Measurements from ENCODE around the gene TRIM38.
"Not testable (repeated sequence)": the region's sequence is repeated elsewhere in the genome, so short reads cannot be mapped to it uniquely, and the experiment has no call there.

Gene TRIM38

GRCh38 chr6:25998379-25998778 lies 35.8 kb downstream of the TRIM38 start:
- no peak for FAIRE-seq
- TF ChIP-seq POLR2AphosphoS5 (IDR thresholded peaks at IDR 0.05; ENCODE audit: low read depth, low read length) (no peak), TAF1 (IDR thresholded peaks at IDR 0.05; ENCODE audit: borderline replicate concordance, low read depth, low read length) (no peak), POLR2A (IDR thresholded peaks at IDR 0.05; ENCODE audit: low read depth, low read length) (no peak)
- no peak for DNase-seq (ENCODE audit: insufficient read length)

GRCh38 chr6:25999225-25999624 lies 36.6 kb downstream of the TRIM38 start:
- not testable (repeated sequence) for DNase-seq (ENCODE audit: insufficient read length); FAIRE-seq

GRCh38 chr6:26000366-26001144 lies 38.0 kb downstream of the TRIM38 start:
- DNase-seq (ENCODE audit: insufficient read length) (no peak), FAIRE-seq (no peak)
- no peak for TF ChIP-seq POLR2AphosphoS5 (IDR thresholded peaks at IDR 0.05; ENCODE audit: low read depth, low read length)
- no peak for TF ChIP-seq POLR2A (IDR thresholded peaks at IDR 0.05; ENCODE audit: low read depth, low read length)
- TF ChIP-seq TAF1 (IDR thresholded peaks at IDR 0.05; ENCODE audit: borderline replicate concordance, low read depth, low read length), result no peak

GRCh38 chr6:26003102-26003694 lies 40.6 kb downstream of the TRIM38 start:
- TF ChIP-seq TAF1 (IDR thresholded peaks at IDR 0.05; ENCODE audit: borderline replicate concordance, low read depth, low read length), result no peak
- TF ChIP-seq POLR2AphosphoS5 (IDR thresholded peaks at IDR 0.05; ENCODE audit: low read depth, low read length), result no peak
- TF ChIP-seq POLR2A (IDR thresholded peaks at IDR 0.05; ENCODE audit: low read depth, low read length), result no peak
- peak; percentile 61 for FAIRE-seq
- no peak for DNase-seq (ENCODE audit: insufficient read length)

- DNase-seq (ENCODE audit: insufficient read length), result no peak
Observed at GRCh38 chr6:26006086-26006939, 43.7 kb downstream of the TRIM38 start.

GRCh38 chr6:26006940-26007305 lies 44.3 kb downstream of the TRIM38 start:
- not testable (repeated sequence) for FAIRE-seq; DNase-seq (ENCODE audit: insufficient read length)

More at GRCh38 chr6:26006086-26006939, 43.7 kb downstream of the TRIM38 start:
- no peak for FAIRE-seq
- TF ChIP-seq POLR2A (IDR thresholded peaks at IDR 0.05; ENCODE audit: low read depth, low read length) (no peak), POLR2AphosphoS5 (IDR thresholded peaks at IDR 0.05; ENCODE audit: low read depth, low read length) (no peak), TAF1 (IDR thresholded peaks at IDR 0.05; ENCODE audit: borderline replicate concordance, low read depth, low read length) (no peak)

- no peak for TF ChIP-seq POLR2A (IDR thresholded peaks at IDR 0.05; ENCODE audit: low read depth, low read length)
- TF ChIP-seq POLR2AphosphoS5 (IDR thresholded peaks at IDR 0.05; ENCODE audit: low read depth, low read length), result no peak
- TF ChIP-seq TAF1 (IDR thresholded peaks at IDR 0.05; ENCODE audit: borderline replicate concordance, low read depth, low read length), result no peak
- DNase-seq (ENCODE audit: insufficient read length) (no peak), FAIRE-seq (no peak)
Observed at GRCh38 chr6:26008470-26008869, 45.9 kb downstream of the TRIM38 start.

- DNase-seq (ENCODE audit: insufficient read length) (no peak), FAIRE-seq (no peak)
- TF ChIP-seq POLR2A (IDR thresholded peaks at IDR 0.05; ENCODE audit: low read depth, low read length) (no peak), POLR2AphosphoS5 (IDR thresholded peaks at IDR 0.05; ENCODE audit: low read depth, low read length) (no peak), TAF1 (IDR thresholded peaks at IDR 0.05; ENCODE audit: borderline replicate concordance, low read depth, low read length) (no peak)
Observed at GRCh38 chr6:26009817-26010216, 47.2 kb downstream of the TRIM38 start.

GRCh38 chr6:26012061-26012460 lies 49.5 kb downstream of the TRIM38 start:
- DNase-seq (ENCODE audit: insufficient read length) (no peak), FAIRE-seq (no peak)
- no peak for TF ChIP-seq POLR2A (IDR thresholded peaks at IDR 0.05; ENCODE audit: low read depth, low read length)

GRCh38 chr6:26014386-26014785 lies 51.8 kb downstream of the TRIM38 start:
- not testable (repeated sequence) for FAIRE-seq

GRCh38 chr6:26016245-26016962 lies 53.8 kb downstream of the TRIM38 start:
- FAIRE-seq (no peak), DNase-seq (ENCODE audit: insufficient read length) (no peak)
- TF ChIP-seq TAF1 (IDR thresholded peaks at IDR 0.05; ENCODE audit: borderline replicate concordance, low read depth, low read length), result no peak
- TF ChIP-seq POLR2AphosphoS5 (IDR thresholded peaks at IDR 0.05; ENCODE audit: low read depth, low read length), result no peak
- no peak for TF ChIP-seq POLR2A (IDR thresholded peaks at IDR 0.05; ENCODE audit: low read depth, low read length)

More at GRCh38 chr6:26014386-26014785, 51.8 kb downstream of the TRIM38 start:
- not testable (repeated sequence) for DNase-seq (ENCODE audit: insufficient read length)
